ENCODE data around the gene CLBA1. TPM values are rescaled to one million over a fixed set of nuclear protein-coding genes. Genes with fewer than 3 reads are reported as not detected.
A peak's percentile ranks its signal among the peaks of the same experiment; 100 is the strongest.
"Not testable (repeated sequence)": the region's sequence is repeated elsewhere in the genome, so short reads cannot be mapped to it uniquely, and the experiment has no call there.

CLBA1 gene
- total and polyA plus RNA-seq, 2 experiments from 2014 or later, result 7.7 to 10.4 TPM

- no peak for TF ChIP-seq EZH2phosphoT487 (IDR thresholded peaks at IDR 0.05; ENCODE audit: insufficient read depth, low read depth)
- TF ChIP-seq EZH2 (IDR thresholded peaks at IDR 0.05; ENCODE audit: insufficient read depth, poor library complexity, severe bottlenecking), result no peak
- Histone ChIP-seq H3K9ac (no peak overlapping the region), H3F3A (ENCODE audit: insufficient read depth) (peaks cover 52% of the 10 kb centered on the region), H2AFZ (0 out of 2 replicates have a peak overlapping the region, but pooled peaks have one; percentile 8), H3K9me3 (ENCODE audit: low read depth) (no peaks in the 10 kb centered on the region), H3K4me2 (ENCODE audit: unreplicated experiment) (peak overlapping the region; percentile 36), H4K20me1 (ENCODE audit: insufficient read depth) (no peaks in the 10 kb centered on the region), H3K79me2 (ENCODE audit: insufficient read depth) (no peaks in the 10 kb centered on the region), H3K27ac (peak overlapping the region; percentile 62), H3K4me1 (ENCODE audit: insufficient read depth) (peaks cover 39% of the 10 kb centered on the region), H3K9me2 (ENCODE audit: insufficient read depth) (no peaks in the 10 kb centered on the region), H3K36me3 (ENCODE audit: low read depth) (no peaks in the 10 kb centered on the region), H3K4me3 (no peak overlapping the region), H3K27me3 (replicated peaks; ENCODE audit: insufficient read depth) (no peaks in the 10 kb centered on the region)
- 60 to 62% methylated on average over 12 of the region's 12 CpGs for WGBS, 2 experiments (ENCODE audit: low coverage in 1 of 2, low lambda C conversion rate in 2 of 2, missing lambda C conversion rate in 2 of 2)
- in situ Hi-C loops (cut with MboI), result no loop called here
- peak; percentile 54 for DNase-seq
These were observed 42.8 kb downstream of the CLBA1 start for GRCh38 chr14:105028251-105028927.

GRCh38 chr14:105029402-105029801 is 43.8 kb downstream of the CLBA1 start:
- no peaks in the 10 kb centered on the region for H3K9me3 ChIP-seq (ENCODE audit: low read depth)
- no peaks in the 10 kb centered on the region for H3K79me2 ChIP-seq (ENCODE audit: insufficient read depth)
- H3K36me3 ChIP-seq (ENCODE audit: low read depth), result no peaks in the 10 kb centered on the region
- TF ChIP-seq EZH2phosphoT487 (IDR thresholded peaks at IDR 0.05; ENCODE audit: insufficient read depth, low read depth), result no peak
- TF ChIP-seq EZH2 (IDR thresholded peaks at IDR 0.05; ENCODE audit: insufficient read depth, poor library complexity, severe bottlenecking), result no peak
- 79 to 84% methylated on average over 7 of the region's 7 CpGs for WGBS, 2 experiments (ENCODE audit: low coverage in 1 of 2, low lambda C conversion rate in 2 of 2, missing lambda C conversion rate in 2 of 2)
- H2AFZ ChIP-seq, result no peak overlapping the region
- no peaks in the 10 kb centered on the region for H3K9me2 ChIP-seq (ENCODE audit: insufficient read depth)
- H3K27ac ChIP-seq, result no peak overlapping the region
- no peak overlapping the region for H3K4me3 ChIP-seq
- H4K20me1 ChIP-seq (ENCODE audit: insufficient read depth), result no peaks in the 10 kb centered on the region
- H3K27me3 ChIP-seq (replicated peaks; ENCODE audit: insufficient read depth), result no peaks in the 10 kb centered on the region
- peaks cover 42% of the 10 kb centered on the region for H3F3A ChIP-seq (ENCODE audit: insufficient read depth)
- H3K4me2 ChIP-seq (ENCODE audit: unreplicated experiment), result no peak overlapping the region
- peaks cover 29% of the 10 kb centered on the region for H3K4me1 ChIP-seq (ENCODE audit: insufficient read depth)
- H3K9ac ChIP-seq, result no peak overlapping the region
- in situ Hi-C loops (cut with MboI), result no loop called here
- no peak for DNase-seq

GRCh38 chr14:105030194-105030593 is 44.6 kb downstream of the CLBA1 start:
- no peaks in the 10 kb centered on the region for H3K9me3 ChIP-seq (ENCODE audit: low read depth)
- no peak overlapping the region for H3K4me3 ChIP-seq
- DNase-seq, result no peak
- H3K79me2 ChIP-seq (ENCODE audit: insufficient read depth), result no peaks in the 10 kb centered on the region
- in situ Hi-C loops (cut with MboI), result no loop called here
- no peaks in the 10 kb centered on the region for H3K27me3 ChIP-seq (replicated peaks; ENCODE audit: insufficient read depth)
- no peak overlapping the region for H2AFZ ChIP-seq
- no peaks in the 10 kb centered on the region for H4K20me1 ChIP-seq (ENCODE audit: insufficient read depth)
- H3K27ac ChIP-seq, result no peak overlapping the region
- TF ChIP-seq EZH2 (IDR thresholded peaks at IDR 0.05; ENCODE audit: insufficient read depth, poor library complexity, severe bottlenecking), result no peak
- TF ChIP-seq EZH2phosphoT487 (IDR thresholded peaks at IDR 0.05; ENCODE audit: insufficient read depth, low read depth), result no peak
- no peaks in the 10 kb centered on the region for H3K9me2 ChIP-seq (ENCODE audit: insufficient read depth)
- no peak overlapping the region for H3K9ac ChIP-seq
- H3K4me2 ChIP-seq (ENCODE audit: unreplicated experiment), result no peak overlapping the region
- WGBS, 2 experiments (ENCODE audit: low coverage in 1 of 2, low lambda C conversion rate in 2 of 2, missing lambda C conversion rate in 2 of 2), result 77 to 81% methylated on average over 2 of the region's 2 CpGs
- no peaks in the 10 kb centered on the region for H3K36me3 ChIP-seq (ENCODE audit: low read depth)
- peaks cover 24% of the 10 kb centered on the region for H3K4me1 ChIP-seq (ENCODE audit: insufficient read depth)
- H3F3A ChIP-seq (ENCODE audit: insufficient read depth), result peaks cover 37% of the 10 kb centered on the region

- TF ChIP-seq EZH2 (IDR thresholded peaks at IDR 0.05; ENCODE audit: insufficient read depth, poor library complexity, severe bottlenecking), result no peak
- no peak for TF ChIP-seq EZH2phosphoT487 (IDR thresholded peaks at IDR 0.05; ENCODE audit: insufficient read depth, low read depth)
- peaks cover 18% of the 10 kb centered on the region for H3K4me1 ChIP-seq (ENCODE audit: insufficient read depth)
- H3K9me3 ChIP-seq (ENCODE audit: low read depth), result no peaks in the 10 kb centered on the region
- no peak overlapping the region for H3K9ac ChIP-seq
- no peaks in the 10 kb centered on the region for H4K20me1 ChIP-seq (ENCODE audit: insufficient read depth)
- in situ Hi-C loops (cut with MboI), result no loop called here
- no peak overlapping the region for H3K4me3 ChIP-seq
- H3K9me2 ChIP-seq (ENCODE audit: insufficient read depth), result no peaks in the 10 kb centered on the region
- WGBS, 2 experiments (ENCODE audit: low coverage in 1 of 2, low lambda C conversion rate in 2 of 2, missing lambda C conversion rate in 2 of 2), result 92 to 93% methylated on average over 9 of the region's 9 CpGs
- H3K4me2 ChIP-seq (ENCODE audit: unreplicated experiment), result no peak overlapping the region
- H3K27me3 ChIP-seq (replicated peaks; ENCODE audit: insufficient read depth), result no peaks in the 10 kb centered on the region
- H3F3A ChIP-seq (ENCODE audit: insufficient read depth), result peaks cover 30% of the 10 kb centered on the region
- no peak overlapping the region for H3K27ac ChIP-seq
- DNase-seq, result no peak
- H3K79me2 ChIP-seq (ENCODE audit: insufficient read depth), result no peaks in the 10 kb centered on the region
- H3K36me3 ChIP-seq (ENCODE audit: low read depth), result no peaks in the 10 kb centered on the region
- H2AFZ ChIP-seq, result no peak overlapping the region
These were observed 45.3 kb downstream of the CLBA1 start for GRCh38 chr14:105030836-105031396.

- in situ Hi-C loops (cut with MboI); H3K9me2 ChIP-seq (ENCODE audit: insufficient read depth); H2AFZ ChIP-seq; H3K27me3 ChIP-seq (replicated peaks; ENCODE audit: insufficient read depth); DNase-seq; H4K20me1 ChIP-seq (ENCODE audit: insufficient read depth); H3K79me2 ChIP-seq (ENCODE audit: insufficient read depth); H3K4me3 ChIP-seq; H3K27ac ChIP-seq; H3K4me2 ChIP-seq (ENCODE audit: unreplicated experiment); H3K9me3 ChIP-seq (ENCODE audit: low read depth); H3K36me3 ChIP-seq (ENCODE audit: low read depth); H3K9ac ChIP-seq: not testable (repeated sequence)
- H3F3A ChIP-seq (ENCODE audit: insufficient read depth), result peaks cover 20% of the 10 kb centered on the region
- WGBS, 2 experiments (ENCODE audit: low coverage in 1 of 2, low lambda C conversion rate in 2 of 2, missing lambda C conversion rate in 2 of 2), result 87 to 90% methylated on average over 5 of the region's 5 CpGs
- peaks cover 15% of the 10 kb centered on the region for H3K4me1 ChIP-seq (ENCODE audit: insufficient read depth)
These were observed 46.9 kb downstream of the CLBA1 start for GRCh38 chr14:105032451-105032901.

DNA sequence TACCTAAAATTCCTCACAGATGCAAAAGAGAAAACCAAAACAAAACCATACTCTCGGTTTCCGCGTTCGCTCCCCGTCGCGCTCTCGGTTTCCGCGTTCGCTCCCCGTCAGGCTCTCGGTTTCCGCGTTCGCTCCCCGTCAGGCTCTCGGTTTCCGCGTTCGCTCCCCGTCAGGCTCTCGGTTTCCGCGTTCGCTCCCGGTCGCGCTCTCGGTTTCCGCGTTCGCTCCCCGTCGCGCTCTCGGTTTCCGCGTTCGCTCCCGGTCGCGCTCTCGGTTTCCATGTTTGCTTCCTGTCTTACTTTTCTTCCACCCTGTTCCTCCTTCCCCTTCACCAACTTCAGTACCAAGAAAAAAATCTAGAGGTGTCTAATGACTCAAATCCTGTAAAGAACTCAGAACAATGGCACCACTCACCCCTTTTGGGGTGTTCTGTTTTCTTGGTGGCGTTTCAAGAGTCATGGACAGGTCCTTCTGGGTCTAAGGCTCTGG is 47.9 kb downstream of the CLBA1 start:
- H4K20me1 ChIP-seq (ENCODE audit: insufficient read depth); H3K27ac ChIP-seq; H3K9me3 ChIP-seq (ENCODE audit: low read depth); H3K9me2 ChIP-seq (ENCODE audit: insufficient read depth); H3K36me3 ChIP-seq (ENCODE audit: low read depth); H3K79me2 ChIP-seq (ENCODE audit: insufficient read depth); in situ Hi-C loops (cut with MboI); H3K4me1 ChIP-seq (ENCODE audit: insufficient read depth); H3K27me3 ChIP-seq (replicated peaks; ENCODE audit: insufficient read depth): not testable (repeated sequence)
- WGBS, 2 experiments (ENCODE audit: low coverage in 1 of 2, low lambda C conversion rate in 2 of 2, missing lambda C conversion rate in 2 of 2), result 2% methylated on average over 21 to 44 of the region's 45 CpGs
- Histone ChIP-seq H3F3A (ENCODE audit: insufficient read depth) (peaks cover 10% of the 10 kb centered on the region), H2AFZ (peak overlapping the region; percentile 94), H3K9ac (peak overlapping the region; percentile 74), H3K4me3 (peak overlapping the region; percentile 71), H3K4me2 (ENCODE audit: unreplicated experiment) (peak overlapping the region; percentile 59)
- DNase-seq, result peak; percentile 34

All from GM23248 (cell line).